IgD-negative memory B cell (primary cell): ENCODE data around the gene CNTF. TPM values are rescaled to one million over a fixed set of nuclear protein-coding genes. Genes with fewer than 3 reads are reported as not detected.

ENCODE experiments used
- H3K27ac Mint-ChIP-seq, 3 donors: one replicate each; pipeline ENCODE4 v1.8.0; 2020 to 2022; ENCODE audit warnings: mild to moderate bottlenecking in 3 of 3, mixed read lengths in 3 of 3, moderate library complexity in 1 of 3
- H3K27me3 Mint-ChIP-seq: one replicate; pipeline ENCODE4 v1.8.0; 2021; ENCODE audit warnings: mixed read lengths
- H3K36me3 Mint-ChIP-seq: one replicate; pipeline ENCODE4 v1.8.0; 2020; ENCODE audit warnings: mild to moderate bottlenecking, mixed read lengths
- H3K4me1 Mint-ChIP-seq, 3 donors: one replicate each; pipeline ENCODE4 v1.8.0; 2020 to 2022; ENCODE audit warnings: mixed read lengths in 3 of 3, mild to moderate bottlenecking in 1 of 3
- H3K4me3 Mint-ChIP-seq, 4 donors: one replicate each; pipeline ENCODE4 v1.8.0; 2020 to 2022; ENCODE audit warnings: mild to moderate bottlenecking in 4 of 4, mixed read lengths in 4 of 4, moderate library complexity in 3 of 4
- H3K9me3 Mint-ChIP-seq, 3 donors: one replicate each; pipeline ENCODE4 v1.8.0; 2020 to 2021; ENCODE audit warnings: mixed read lengths in 3 of 3, mild to moderate bottlenecking in 1 of 3
- polyA plus RNA-seq: library from polyadenylated mRNA; unstranded; fragments of 300-500 nt; fragmentation: Illumina TruSeq; gene quantifications from one replicate; pipeline ENCODE4 v1.2.3, GENCODE V29; 2021

Gene CNTF
- polyA plus RNA-seq, 1 donor from 2014 or later, result 0.11 TPM

DNA sequence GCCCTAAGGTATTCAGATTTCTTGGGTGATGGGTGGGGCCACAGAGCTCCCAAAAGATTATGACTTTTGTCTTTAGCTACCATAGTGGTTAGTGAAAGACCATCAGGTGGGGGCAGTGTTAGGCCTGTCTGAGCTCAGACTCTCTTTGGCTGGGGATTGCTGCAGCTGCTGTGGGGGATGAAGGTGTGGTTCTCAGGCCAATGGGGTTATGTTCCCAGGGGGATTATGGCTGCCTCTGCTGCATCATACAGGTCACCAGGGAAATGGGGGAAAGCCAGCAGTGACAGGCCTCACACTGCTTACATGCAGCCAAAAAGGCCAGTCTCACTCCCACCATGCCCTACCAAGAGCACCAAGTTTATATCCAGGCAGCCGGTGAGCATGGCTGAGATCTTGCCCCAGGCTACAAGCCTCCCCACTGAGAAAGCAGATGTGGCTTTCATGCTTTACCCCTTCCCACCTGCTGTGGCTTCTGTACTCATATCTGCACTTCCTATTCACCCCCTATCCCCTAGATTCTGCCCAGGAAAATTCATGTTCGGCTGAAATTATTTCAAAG is 24.8 kb downstream of the CNTF start:
- Mint-ChIP-seq H3K27ac (peak overlapping the region in 2 of 3 donors; percentile 17 to 72), H3K4me3 (peak overlapping the region in 2 of 4 donors; percentile 73 to 78), H3K9me3 (peaks cover 0 to 5% (median 0%) of the 10 kb centered on the region in 3 donors), H3K27me3 (no peaks in the 10 kb centered on the region), H3K4me1 (peaks cover 24 to 28% (median 25%) of the 10 kb centered on the region in 3 donors), H3K36me3 (peaks cover 3% of the 10 kb centered on the region)

DNA sequence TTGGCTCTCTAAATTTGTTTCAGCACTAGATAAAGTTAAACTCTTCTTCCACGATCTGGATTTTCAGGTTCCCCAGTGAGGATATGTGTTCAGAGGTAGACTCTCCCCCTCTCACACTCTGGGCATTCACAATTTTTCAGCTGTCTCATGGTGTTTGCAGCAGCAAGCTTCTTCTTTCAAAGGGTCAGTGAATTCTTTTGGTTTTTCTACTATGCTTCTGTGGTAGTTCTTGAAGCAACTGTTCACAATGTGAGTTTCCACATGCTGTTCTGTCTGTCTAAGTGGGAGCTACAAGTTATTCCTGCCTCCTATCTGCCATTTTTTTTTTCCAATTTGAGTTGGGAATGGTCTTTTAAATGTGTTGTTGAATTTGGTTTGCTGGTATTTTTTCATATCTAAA is 25.4 kb downstream of the CNTF start:
- Mint-ChIP-seq H3K9me3 (peaks cover 0 to 5% (median 0%) of the 10 kb centered on the region in 3 donors), H3K36me3 (peaks cover 3% of the 10 kb centered on the region), H3K4me1 (peaks cover 24 to 28% (median 25%) of the 10 kb centered on the region in 3 donors), H3K27ac (no peak overlapping the region), H3K27me3 (no peaks in the 10 kb centered on the region), H3K4me3 (peak overlapping the region in 2 of 4 donors; percentile 1 to 65)

DNA sequence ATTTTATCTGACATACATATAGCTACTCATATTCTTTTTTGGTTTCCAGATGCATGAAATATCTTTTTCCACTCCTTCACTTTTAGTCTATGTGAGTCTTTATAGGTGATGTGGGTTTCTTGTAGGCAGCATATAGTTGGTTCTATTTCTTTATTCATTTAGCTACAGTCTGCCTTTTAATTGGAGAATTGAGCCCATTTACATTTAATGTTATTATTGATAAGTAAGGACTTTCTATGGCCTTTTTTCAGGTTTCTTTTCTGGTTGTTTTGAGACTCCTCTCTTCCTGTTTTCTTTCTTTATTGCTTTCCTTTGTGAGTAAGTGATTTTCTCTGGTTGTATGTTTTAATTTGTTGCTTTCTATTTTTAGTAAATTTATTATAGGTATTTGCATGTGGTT is 27.2 kb downstream of the CNTF start:
- Mint-ChIP-seq H3K9me3 (peaks cover 0 to 5% (median 0%) of the 10 kb centered on the region in 3 donors), H3K4me3 (peak overlapping the region in 1 of 4 donors; percentile 18), H3K36me3 (peaks cover 3% of the 10 kb centered on the region), H3K27me3 (no peaks in the 10 kb centered on the region), H3K4me1 (peaks cover 24 to 33% (median 29%) of the 10 kb centered on the region in 3 donors), H3K27ac (peak overlapping the region in 1 of 3 donors; percentile 9)

DNA sequence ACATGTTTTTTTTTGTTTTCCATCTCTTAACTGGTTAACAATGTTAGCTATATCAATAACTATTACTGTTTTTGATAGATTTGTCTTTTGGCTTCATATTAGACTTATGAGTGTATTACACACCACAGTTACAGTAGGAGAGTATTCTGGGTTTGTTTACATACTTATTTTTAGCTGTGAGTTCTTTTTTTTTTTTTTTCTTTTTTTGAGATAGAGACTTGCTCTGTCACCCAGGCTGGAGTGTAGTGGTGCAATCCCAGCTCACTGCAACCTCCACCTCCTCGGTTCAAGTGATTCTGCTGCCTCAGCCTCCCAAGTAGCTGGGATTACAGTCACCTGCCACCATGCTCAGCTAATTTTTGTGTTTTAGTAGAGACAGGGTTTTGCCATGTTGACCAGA is 28.0 kb downstream of the CNTF start:
- peak overlapping the region in 1 of 4 donors; percentile 49 for H3K4me3 Mint-ChIP-seq
- H3K27ac Mint-ChIP-seq, result no peak overlapping the region
- peaks cover 3% of the 10 kb centered on the region for H3K36me3 Mint-ChIP-seq
- H3K9me3 Mint-ChIP-seq, result peaks cover 0 to 2% (median 0%) of the 10 kb centered on the region in 3 donors
- H3K4me1 Mint-ChIP-seq, result peaks cover 24 to 33% (median 29%) of the 10 kb centered on the region in 3 donors
- H3K27me3 Mint-ChIP-seq, result no peaks in the 10 kb centered on the region

DNA sequence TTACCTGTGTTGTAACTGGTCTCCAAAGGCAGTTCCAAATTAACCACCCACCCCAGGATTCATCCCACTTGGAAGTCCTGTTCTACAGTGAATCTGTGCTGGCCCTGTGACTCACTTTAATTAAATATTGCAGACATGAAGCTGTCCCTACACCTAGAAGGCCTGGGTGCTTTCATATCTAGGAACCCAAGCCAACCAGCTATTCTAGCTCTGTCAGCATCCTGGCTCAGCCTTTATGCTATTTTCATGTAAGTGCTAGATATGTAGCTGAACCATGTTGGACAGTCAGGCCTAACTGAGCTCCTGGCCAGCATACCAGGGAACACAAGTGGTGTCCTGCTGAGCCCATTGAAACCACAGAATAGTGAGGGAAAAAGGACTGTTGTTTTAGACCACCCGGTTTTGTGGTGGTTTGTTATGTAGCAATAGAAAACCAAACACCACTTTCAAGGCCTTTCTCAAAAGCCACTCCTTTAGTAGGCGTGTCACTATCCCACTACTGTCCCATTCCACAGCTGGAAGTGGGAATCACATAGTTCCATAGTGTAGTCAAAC is 30.3 kb downstream of the CNTF start:
- Mint-ChIP-seq H3K9me3 (peaks cover 0 to 2% (median 0%) of the 10 kb centered on the region in 3 donors), H3K4me1 (peaks cover 8 to 22% (median 16%) of the 10 kb centered on the region in 3 donors), H3K27ac (no peak overlapping the region), H3K36me3 (no peaks in the 10 kb centered on the region), H3K4me3 (no peak overlapping the region), H3K27me3 (no peaks in the 10 kb centered on the region)

DNA sequence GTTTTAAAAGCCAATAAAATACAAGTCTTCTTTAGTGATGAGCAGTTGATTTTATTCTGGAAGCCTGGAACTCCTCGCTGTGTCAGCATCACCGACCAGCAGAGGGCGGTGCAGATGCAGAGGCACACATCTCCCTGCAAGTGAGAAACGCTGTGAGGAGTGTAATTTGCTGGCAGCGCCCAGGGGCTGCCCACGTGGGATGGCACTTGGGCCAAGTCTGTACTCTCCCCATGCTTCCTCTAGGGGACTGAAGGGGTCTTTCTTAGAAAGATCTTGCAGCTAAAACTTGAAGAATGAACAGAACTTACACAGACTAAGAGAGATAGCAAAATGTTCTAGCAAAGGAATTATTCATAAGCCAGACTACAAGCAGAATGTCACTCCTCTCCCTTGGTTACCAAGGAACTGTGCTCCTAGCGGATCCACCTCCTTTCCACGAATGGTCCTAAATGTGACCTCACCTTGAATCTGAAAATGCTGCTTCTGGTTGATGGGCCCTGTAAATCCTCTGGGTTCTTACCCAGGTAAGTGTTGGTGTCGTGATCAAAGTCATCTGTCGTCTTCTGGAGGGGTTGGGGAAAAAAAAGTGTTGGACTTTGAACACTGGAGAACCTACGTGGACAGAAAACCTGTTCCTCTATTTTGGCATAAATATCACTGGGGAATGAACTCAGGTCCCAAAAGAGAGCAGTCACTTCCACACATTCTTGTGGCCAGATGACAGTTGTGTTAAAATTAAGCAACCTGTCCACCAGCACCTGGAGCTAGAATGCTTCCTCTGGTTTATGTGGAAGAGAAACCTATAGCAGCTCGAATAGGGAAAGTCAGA is 31.8 kb downstream of the CNTF start:
- H3K27ac Mint-ChIP-seq, result no peak overlapping the region

DNA sequence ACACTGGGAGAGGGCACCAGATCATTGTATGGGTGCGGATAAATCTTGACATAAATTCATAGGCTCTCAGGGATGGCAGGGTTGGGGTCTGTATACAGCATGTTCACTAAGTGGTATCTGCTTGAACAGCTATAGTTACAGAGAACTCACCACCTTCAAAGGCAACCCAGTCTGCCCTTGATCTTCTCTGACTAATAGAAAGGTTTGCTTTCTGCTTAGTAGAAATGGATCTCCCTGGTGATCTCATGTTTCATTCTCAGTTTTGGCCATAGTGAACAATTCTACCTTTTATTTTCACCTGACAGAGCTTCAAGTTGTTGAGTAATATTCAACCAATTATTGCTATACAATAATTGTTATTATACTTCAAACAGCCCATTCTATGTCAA is 32.4 kb downstream of the CNTF start:
- Mint-ChIP-seq H3K4me3 (no peak overlapping the region), H3K27ac (no peak overlapping the region)

More for the DNA sequence above, 31.8 kb downstream of the CNTF start:
- H3K4me3 Mint-ChIP-seq, result no peak overlapping the region
- H3K36me3 Mint-ChIP-seq, result no peaks in the 10 kb centered on the region
- H3K27me3 Mint-ChIP-seq, result no peaks in the 10 kb centered on the region
- peaks cover 0 to 2% (median 0%) of the 10 kb centered on the region in 3 donors for H3K9me3 Mint-ChIP-seq
- H3K4me1 Mint-ChIP-seq, result peaks cover 2 to 13% (median 10%) of the 10 kb centered on the region in 3 donors

DNA sequence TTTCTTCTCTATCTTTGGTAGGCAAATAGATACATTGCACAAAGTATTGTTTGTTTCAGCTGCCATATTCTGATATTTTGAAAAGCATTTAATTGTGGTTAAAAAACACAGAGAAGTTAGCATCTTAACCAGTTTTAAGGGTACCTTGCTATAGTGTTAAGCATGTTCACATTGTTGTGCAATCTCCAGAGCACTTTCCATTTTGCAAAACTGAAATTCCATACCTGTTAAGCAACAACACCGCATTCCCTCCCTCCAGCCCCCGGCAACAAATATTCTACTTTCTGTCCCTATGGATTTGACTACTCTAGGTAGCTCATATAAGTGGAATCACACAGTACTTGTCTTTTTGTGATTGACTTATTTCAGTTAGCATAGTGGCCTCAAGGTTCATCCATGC is 33.9 kb downstream of the CNTF start:
- H3K36me3 Mint-ChIP-seq, result no peaks in the 10 kb centered on the region
- no peak overlapping the region for H3K4me3 Mint-ChIP-seq
- peaks cover 0 to 4% (median 4%) of the 10 kb centered on the region in 3 donors for H3K4me1 Mint-ChIP-seq
- H3K27ac Mint-ChIP-seq, result no peak overlapping the region
- no peaks in the 10 kb centered on the region for H3K27me3 Mint-ChIP-seq
- peaks cover 0 to 3% (median 2%) of the 10 kb centered on the region in 3 donors for H3K9me3 Mint-ChIP-seq

More for the DNA sequence above, 32.4 kb downstream of the CNTF start:
- no peaks in the 10 kb centered on the region for H3K36me3 Mint-ChIP-seq
- no peaks in the 10 kb centered on the region for H3K9me3 Mint-ChIP-seq
- peaks cover 0 to 9% (median 9%) of the 10 kb centered on the region in 3 donors for H3K4me1 Mint-ChIP-seq
- no peaks in the 10 kb centered on the region for H3K27me3 Mint-ChIP-seq

DNA sequence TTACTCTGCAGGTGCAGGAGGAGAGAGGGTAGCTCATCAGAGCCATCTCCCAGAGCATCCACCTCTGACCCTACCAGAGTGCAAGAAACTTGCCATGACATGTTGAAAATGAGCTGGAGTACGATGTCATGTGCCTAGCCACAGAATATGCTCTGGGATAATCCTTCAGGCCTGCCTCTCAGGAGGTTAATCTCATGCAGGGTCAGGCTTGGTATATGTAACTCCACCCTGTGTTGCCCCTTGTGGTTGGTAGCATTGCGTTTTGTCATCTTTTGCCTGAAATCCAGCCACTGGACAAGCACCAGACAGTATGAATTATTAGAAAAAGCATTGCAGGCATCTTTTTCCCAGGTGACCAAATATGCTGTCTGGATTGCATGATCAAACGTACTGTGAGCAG is 36.2 kb downstream of the CNTF start:
- H3K9me3 Mint-ChIP-seq, result peaks cover 0 to 3% (median 2%) of the 10 kb centered on the region in 3 donors
- H3K4me3 Mint-ChIP-seq, result no peak overlapping the region
- H3K4me1 Mint-ChIP-seq, result peaks cover 0 to 4% (median 4%) of the 10 kb centered on the region in 3 donors
- H3K27ac Mint-ChIP-seq, result no peak overlapping the region
- H3K27me3 Mint-ChIP-seq, result peaks cover 5% of the 10 kb centered on the region
- no peaks in the 10 kb centered on the region for H3K36me3 Mint-ChIP-seq

DNA sequence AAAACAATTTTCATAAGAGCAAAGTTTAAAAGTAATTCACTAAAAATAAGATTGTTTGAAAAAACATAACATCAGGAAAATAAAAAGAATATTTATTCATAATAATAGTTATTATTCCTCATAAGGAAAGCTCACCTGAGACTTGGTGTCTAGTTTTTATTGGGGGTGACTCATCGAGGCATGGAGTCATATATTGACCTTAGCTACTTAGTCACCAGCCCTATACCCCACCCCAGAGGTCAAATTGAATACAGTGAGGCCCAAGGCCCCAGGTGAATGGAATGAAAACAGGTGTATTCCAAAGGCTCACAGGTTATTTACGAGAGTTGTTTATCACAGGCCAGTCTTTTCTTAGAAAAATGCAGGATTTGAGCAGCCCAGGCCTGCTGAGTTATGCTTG is 36.9 kb downstream of the CNTF start:
- Mint-ChIP-seq H3K27me3 (peaks cover 5% of the 10 kb centered on the region), H3K9me3 (peaks cover 0 to 3% (median 2%) of the 10 kb centered on the region in 3 donors), H3K36me3 (no peaks in the 10 kb centered on the region), H3K4me1 (no peaks in the 10 kb centered on the region), H3K4me3 (no peak overlapping the region), H3K27ac (no peak overlapping the region)

DNA sequence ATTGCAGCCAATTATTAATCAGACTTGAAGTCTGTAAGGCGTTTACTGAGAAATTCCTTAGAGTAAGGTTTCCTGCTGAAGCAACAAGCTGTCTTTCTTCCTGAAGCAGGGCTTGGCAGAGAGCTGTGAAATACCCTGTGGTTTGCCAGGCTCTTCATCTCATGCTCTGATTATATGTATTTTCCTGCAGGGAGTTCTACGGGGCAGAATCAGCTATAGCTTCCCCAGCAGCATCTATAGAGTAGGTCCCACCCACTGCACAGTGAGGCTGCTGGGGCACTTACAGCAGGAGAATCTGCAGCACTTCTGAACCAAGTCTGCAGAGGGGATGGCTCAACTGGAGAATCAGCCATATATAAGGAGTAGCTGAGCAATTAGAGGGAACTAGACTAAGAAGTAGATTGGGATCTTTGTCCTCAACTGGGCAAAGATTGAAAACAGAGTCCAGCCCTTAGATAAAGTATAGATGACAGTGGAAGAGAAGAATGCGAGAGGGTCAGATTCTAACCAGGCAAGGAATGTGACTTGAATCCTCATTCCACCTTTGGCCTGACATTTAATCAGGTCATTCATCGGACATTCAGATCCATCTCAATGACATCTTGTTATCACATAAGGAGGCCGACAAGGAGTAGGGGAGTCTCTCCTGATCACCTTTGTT is 37.6 kb downstream of the CNTF start:
- H3K4me3 Mint-ChIP-seq, result no peak overlapping the region
- peaks cover 5% of the 10 kb centered on the region for H3K27me3 Mint-ChIP-seq
- H3K36me3 Mint-ChIP-seq, result no peaks in the 10 kb centered on the region
- peaks cover 0 to 3% (median 2%) of the 10 kb centered on the region in 3 donors for H3K9me3 Mint-ChIP-seq
- no peaks in the 10 kb centered on the region for H3K4me1 Mint-ChIP-seq
- H3K27ac Mint-ChIP-seq, result no peak overlapping the region

DNA sequence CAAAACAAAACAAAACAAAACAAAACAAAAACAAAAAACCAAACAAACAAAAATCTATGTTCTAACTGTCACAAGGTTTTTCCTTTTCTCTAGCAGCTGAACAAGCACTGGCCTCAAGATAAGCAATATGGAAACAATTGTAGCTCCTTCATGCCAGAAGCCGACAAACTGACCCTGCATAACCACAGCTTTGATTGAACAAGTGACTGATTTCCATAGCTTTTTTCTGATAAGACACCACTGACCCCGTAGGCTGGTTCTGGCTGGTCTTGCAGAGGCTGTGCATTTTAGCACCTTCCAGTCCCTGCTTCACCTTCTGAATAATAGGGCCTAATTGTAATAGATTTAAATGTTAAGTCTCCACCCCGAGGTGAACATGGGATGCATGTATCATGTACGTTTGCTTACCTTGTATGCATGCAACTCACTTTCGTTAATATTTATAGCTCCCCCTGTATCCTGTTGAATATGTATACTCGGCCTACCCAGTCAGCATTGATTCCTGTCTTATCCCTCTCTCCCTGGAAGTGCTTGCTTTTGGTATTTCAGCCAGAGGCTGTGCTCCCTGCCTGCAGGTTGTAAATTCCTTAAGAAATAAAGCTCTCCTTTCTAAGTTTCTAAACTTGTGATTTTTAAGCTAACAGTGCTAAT is 49.6 kb downstream of the CNTF start:
- Mint-ChIP-seq H3K27me3 (no peaks in the 10 kb centered on the region), H3K4me3 (no peak overlapping the region), H3K27ac (no peak overlapping the region), H3K36me3 (no peaks in the 10 kb centered on the region), H3K9me3 (no peaks in the 10 kb centered on the region), H3K4me1 (peaks cover 0 to 2% (median 0%) of the 10 kb centered on the region in 3 donors)

DNA sequence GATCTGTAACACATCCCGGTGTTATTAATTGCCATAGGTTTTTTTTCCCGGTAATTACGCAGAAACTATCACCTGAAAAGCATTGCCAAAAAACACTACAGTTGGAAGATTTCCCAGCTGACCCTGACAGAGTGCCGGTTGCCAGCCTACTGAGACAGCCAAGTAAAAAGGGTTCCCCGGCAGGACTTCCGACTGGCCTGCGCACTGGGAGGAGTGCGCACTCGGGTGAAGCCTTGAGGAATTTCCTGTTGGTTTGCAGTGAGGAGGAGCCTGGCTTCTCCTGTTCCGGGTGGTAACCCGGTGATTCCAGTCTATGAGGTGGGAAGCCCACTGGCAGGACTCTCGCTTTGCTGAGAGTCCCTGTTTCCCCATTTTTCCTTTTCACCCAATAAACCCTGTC is 52.1 kb downstream of the CNTF start:
- peaks cover 0 to 2% (median 0%) of the 10 kb centered on the region in 3 donors for H3K4me1 Mint-ChIP-seq
- H3K9me3 Mint-ChIP-seq, result no peaks in the 10 kb centered on the region
- H3K27ac Mint-ChIP-seq, result no peak overlapping the region
- no peaks in the 10 kb centered on the region for H3K36me3 Mint-ChIP-seq
- no peak overlapping the region for H3K4me3 Mint-ChIP-seq
- no peaks in the 10 kb centered on the region for H3K27me3 Mint-ChIP-seq
